Left lung (tissue), 10 donors: ENCODE measurements around the gene DGKI. TPM values are rescaled to one million over a fixed set of nuclear protein-coding genes. Genes with fewer than 3 reads are reported as not detected.

Experiments
- ATAC-seq: fragments of 200-7000 bp; cut with Tn5 transposase; one replicate; pipeline ENCODE4 v1.9.1; 2020; ENCODE audit warnings: moderate library complexity
- DNase-seq, 4 donors: peaks; one replicate each; pipeline ENCODE4 v3.0.0-alpha.2; 2013 to 2020
- H3K27ac ChIP-seq, 2 donors: fragments of 200-600 bp; sonication (generic) in 1 of 2; one replicate each; pipeline versions ENCODE4 v1.5.0 to v1.8.0; 2020 to 2021
- H3K27me3 ChIP-seq, 2 donors: fragments of 200-600 bp; sonication (generic) in 1 of 2; one replicate each; pipeline versions ENCODE4 v1.5.0 to v1.8.0; 2020 to 2021
- H3K36me3 ChIP-seq, 2 donors: fragments of 200-600 bp; sonication (generic) in 1 of 2; one replicate each; pipeline versions ENCODE4 v1.5.0 to v1.8.0; 2020 to 2021
- H3K4me1 ChIP-seq, 2 donors: fragments of 200-600 bp; one replicate each; pipeline ENCODE4 v1.8.0; 2021
- H3K4me3 ChIP-seq, 2 donors: fragments of 200-600 bp; sonication (generic) in 1 of 2; one replicate each; pipeline versions ENCODE4 v1.5.0 to v1.8.0; 2020 to 2021; ENCODE audit warnings: mild to moderate bottlenecking in 1 of 2
- H3K9me3 ChIP-seq, 2 donors: fragments of 200-600 bp; sonication (generic) in 1 of 2; one replicate each; pipeline versions ENCODE4 v1.5.0 to v1.8.0; 2020 to 2021
- intact Hi-C, 2 donors: fragments of 100-400 bp; cut with DNase I; formaldehyde crosslinking; loops; one replicate each; pipeline versions ENCODE4 v1.11.2 to v1.14.2; 2022
- polyA plus RNA-seq, 6 donors: library from polyadenylated mRNA; unstranded; fragments of 120-200 nt; gene quantifications; one replicate each; pipeline ENCODE4 v1.2.1, GENCODE V29; 2013; ENCODE audit not compliant: insufficient read length in 6 of 6
- total RNA-seq, 2 donors: library from RNA; stranded (reverse); fragmentation: NEBNext Ultra II Directional; extraction: Animal tissue kit (Norgen Biotek cat#: 25700); gene quantifications; one replicate each; pipeline ENCODE4 v1.2.1, GENCODE V29; 2021
- TF ChIP-seq, protein P1 (sequence below), 2 donors: fragments of 200-600 bp; sonication (generic) in 1 of 2; IDR thresholded peaks; one replicate each; pipeline versions ENCODE4 v1.5.0 to v1.8.0; 2021; ENCODE audit warnings: antibody characterized with exemption in 2 of 2
- donor health status: DM: no; HTN: yes; CAD: no.
- donor health status: DM: no; HTN: no; CAD: no.

The DGKI gene
- total and polyA plus RNA-seq, 8 donors, result 0.34 to 1.4 (median 0.50) TPM

DNA sequence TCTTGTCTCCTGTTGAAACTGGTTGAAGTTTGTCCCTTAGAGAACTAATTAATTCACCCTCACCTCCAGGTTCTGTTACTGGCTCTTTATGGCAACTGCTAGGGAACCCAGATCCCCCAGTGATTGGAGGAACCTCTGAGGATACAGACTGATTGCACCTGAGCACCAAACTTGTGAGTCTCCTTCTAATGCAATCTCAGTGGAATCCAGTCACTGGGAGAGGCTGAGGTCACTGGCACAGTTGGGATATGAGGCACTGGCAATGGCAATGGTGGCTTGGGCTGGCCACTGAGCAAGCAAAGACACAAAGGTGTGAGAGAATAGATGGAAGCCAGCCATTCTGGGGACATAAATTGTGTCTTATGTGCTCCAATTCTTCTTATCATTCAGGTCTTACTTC is 5.3 kb upstream of the DGKI start:
- ATAC-seq (no peak), DNase-seq (no peak)
- no peaks in the 10 kb centered on the region for H3K9me3 ChIP-seq
- no peak overlapping the region for H3K4me3 ChIP-seq
- H3K36me3 ChIP-seq, result no peaks in the 10 kb centered on the region
- peaks cover 0 to 4% of the 10 kb centered on the region in 2 donors for H3K4me1 ChIP-seq
- H3K27me3 ChIP-seq, result peaks cover 7 to 20% of the 10 kb centered on the region in 2 donors
- TF ChIP-seq, protein P1, sequence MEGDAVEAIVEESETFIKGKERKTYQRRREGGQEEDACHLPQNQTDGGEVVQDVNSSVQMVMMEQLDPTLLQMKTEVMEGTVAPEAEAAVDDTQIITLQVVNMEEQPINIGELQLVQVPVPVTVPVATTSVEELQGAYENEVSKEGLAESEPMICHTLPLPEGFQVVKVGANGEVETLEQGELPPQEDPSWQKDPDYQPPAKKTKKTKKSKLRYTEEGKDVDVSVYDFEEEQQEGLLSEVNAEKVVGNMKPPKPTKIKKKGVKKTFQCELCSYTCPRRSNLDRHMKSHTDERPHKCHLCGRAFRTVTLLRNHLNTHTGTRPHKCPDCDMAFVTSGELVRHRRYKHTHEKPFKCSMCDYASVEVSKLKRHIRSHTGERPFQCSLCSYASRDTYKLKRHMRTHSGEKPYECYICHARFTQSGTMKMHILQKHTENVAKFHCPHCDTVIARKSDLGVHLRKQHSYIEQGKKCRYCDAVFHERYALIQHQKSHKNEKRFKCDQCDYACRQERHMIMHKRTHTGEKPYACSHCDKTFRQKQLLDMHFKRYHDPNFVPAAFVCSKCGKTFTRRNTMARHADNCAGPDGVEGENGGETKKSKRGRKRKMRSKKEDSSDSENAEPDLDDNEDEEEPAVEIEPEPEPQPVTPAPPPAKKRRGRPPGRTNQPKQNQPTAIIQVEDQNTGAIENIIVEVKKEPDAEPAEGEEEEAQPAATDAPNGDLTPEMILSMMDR (IDR thresholded peaks at IDR 0.05), result no peak
- no peak overlapping the region for H3K27ac ChIP-seq
- intact Hi-C loops, result no loop called here

DNA sequence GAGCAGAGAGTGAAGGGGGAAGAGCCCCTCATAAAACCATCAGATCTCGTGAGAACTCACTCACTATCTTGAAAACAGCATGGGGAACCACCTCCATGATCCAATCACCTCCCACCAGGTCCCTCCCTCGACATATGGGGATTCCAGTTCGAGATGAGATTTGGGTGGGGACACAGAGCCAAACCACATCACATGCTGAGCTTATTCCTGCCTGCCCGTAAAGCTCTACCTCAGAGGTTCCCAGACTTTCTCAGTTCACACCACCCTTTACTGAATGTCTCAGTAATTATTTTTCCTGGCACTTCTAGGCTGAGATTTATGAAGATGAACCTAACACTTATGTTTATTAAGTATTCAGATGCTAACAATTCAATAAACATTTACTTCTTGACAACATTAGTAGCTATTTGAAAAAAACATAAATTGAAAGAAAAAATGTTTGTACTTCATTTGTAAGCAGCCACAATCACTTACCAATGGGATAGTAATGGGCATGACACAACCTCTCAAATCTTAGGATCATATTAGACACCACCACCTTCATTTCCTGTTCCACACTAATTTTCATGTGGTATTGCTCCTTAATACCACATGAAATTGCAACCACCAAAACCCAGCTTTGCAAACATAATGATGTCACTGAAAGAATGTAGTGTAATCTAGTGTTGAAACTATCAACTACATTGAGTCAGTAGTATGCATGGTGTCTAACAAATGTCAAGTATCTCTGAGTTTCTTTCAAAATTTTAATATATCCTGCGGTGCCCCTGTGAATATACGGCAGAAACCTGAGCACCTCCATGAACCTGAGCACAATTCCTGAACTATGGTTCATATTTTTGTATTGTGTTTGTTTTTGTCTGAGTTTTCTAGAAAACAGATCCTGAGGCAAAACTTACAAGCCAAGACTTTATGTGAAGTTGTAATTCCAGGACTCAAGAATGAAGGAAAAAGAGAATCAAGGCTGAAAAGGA is 4.5 kb upstream of the DGKI start:
- Histone ChIP-seq H3K9me3 (no peaks in the 10 kb centered on the region), H3K27me3 (peaks cover 11 to 27% of the 10 kb centered on the region in 2 donors), H3K36me3 (no peaks in the 10 kb centered on the region), H3K4me3 (no peak overlapping the region), H3K27ac (no peak overlapping the region), H3K4me1 (peaks cover 0 to 8% of the 10 kb centered on the region in 2 donors)
- TF ChIP-seq, protein P1 (IDR thresholded peaks at IDR 0.05), result no peak
- ATAC-seq, result no peak
- intact Hi-C loops, result no loop called here
- no peak for DNase-seq

DNA sequence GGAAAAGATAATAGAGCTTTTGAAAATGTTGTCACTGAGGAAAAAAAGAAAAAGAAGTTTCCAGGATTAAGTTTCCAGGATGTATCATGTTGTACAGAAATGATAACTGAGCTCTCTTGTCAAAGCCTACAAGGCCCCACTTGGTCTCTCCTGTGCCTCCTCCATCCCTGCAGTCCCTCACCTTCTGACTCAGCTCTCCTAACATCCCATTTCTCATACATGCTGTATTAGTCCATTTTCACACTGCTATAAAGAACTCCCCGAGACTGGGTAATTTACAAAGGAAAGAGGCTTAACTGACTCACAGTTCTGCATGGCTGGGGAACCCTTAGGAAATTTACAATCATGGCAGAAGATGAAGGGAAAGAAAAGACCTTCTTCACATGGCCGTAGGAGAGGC is 3.8 kb upstream of the DGKI start:
- TF ChIP-seq, protein P1 (IDR thresholded peaks at IDR 0.05), result no peak
- intact Hi-C loops, result no loop called here

DNA sequence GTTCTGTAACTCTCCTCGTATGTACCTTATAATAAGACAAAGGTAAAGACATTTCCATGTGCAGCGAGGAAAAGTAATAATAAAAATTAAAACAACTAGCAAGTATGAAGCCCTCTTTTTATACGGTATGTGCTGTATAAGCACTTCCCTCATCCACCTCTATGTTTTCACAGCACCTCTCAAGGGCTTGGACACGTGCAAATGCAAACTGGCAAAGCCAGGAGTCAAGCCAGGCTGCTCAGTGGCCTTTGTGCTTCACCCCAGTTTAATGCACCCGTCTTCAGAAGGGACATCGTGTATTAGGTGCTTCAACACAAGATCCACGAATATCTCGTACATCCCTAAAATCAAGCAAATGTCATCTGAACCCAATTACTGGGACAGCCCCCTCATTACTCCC is 1.3 kb upstream of the DGKI start:
- H3K27me3 ChIP-seq, result peaks cover 20 to 57% of the 10 kb centered on the region in 2 donors
- H3K9me3 ChIP-seq, result no peaks in the 10 kb centered on the region
- intact Hi-C loops, result no loop called here
- ATAC-seq (no peak), DNase-seq (no peak)
- H3K27ac ChIP-seq, result no peak overlapping the region
- no peak overlapping the region for H3K4me3 ChIP-seq
- TF ChIP-seq, protein P1 (IDR thresholded peaks at IDR 0.05), result no peak
- H3K36me3 ChIP-seq, result no peaks in the 10 kb centered on the region
- peaks cover 0 to 8% of the 10 kb centered on the region in 2 donors for H3K4me1 ChIP-seq

More for the DNA sequence above, 3.8 kb upstream of the DGKI start:
- no peak overlapping the region for H3K27ac ChIP-seq
- peaks cover 0 to 8% of the 10 kb centered on the region in 2 donors for H3K4me1 ChIP-seq
- H3K27me3 ChIP-seq, result peaks cover 13 to 34% of the 10 kb centered on the region in 2 donors
- H3K4me3 ChIP-seq, result no peak overlapping the region
- DNase-seq (no peak), ATAC-seq (no peak)
- no peaks in the 10 kb centered on the region for H3K36me3 ChIP-seq
- H3K9me3 ChIP-seq, result no peaks in the 10 kb centered on the region

DNA sequence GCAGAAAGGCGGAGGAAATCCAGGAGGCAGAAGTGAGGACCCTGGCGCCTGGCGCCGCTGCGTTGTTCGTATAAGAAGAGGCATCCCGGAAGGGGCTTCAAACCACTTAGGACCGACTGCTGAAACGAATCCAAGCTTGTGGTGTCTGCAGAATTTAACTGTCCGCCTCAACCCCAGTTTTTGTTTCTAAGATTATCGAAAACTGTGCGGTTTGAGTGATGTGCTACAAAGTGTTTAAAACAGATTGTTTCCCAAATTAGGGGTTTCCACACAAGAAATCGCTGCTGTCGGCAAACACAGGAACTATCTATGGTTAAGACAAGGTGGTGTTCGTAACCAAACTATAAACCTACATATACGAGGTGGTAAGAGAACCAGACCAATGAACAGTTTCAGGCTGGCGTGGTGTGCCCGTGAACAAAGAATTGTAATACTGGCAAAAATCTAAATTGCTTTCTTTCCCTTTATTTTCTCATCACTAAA is 835 bp upstream of the DGKI start:
- intact Hi-C loops, result no loop called here
- DNase-seq (peak in 1 of 4 donors; percentile 2), ATAC-seq (no peak)
- TF ChIP-seq, protein P1 (IDR thresholded peaks at IDR 0.05), result no peak
- no peaks in the 10 kb centered on the region for H3K36me3 ChIP-seq
- no peak overlapping the region for H3K27ac ChIP-seq
- H3K4me3 ChIP-seq, result no peak overlapping the region
- H3K27me3 ChIP-seq, result peaks cover 20 to 62% of the 10 kb centered on the region in 2 donors
- H3K4me1 ChIP-seq, result peaks cover 0 to 8% of the 10 kb centered on the region in 2 donors
- H3K9me3 ChIP-seq, result no peaks in the 10 kb centered on the region
